OCI-LY7 (cell line): ENCODE measurements around the gene IPCEF1. TPM values are rescaled to one million over a fixed set of nuclear protein-coding genes. Genes with fewer than 3 reads are reported as not detected.

Experiments
- BruUV-seq: library from RNA; stranded (reverse); fragments of 400-500 nt; replicated peaks from 2 replicates; lab custom pipeline; 2021; lab: Mats Ljungman, UMichigan
- CTCF ChIA-PET: fragments of 300-600 bp; sonication (Branson Sonifier 250); formaldehyde crosslinking; loops from one replicate; lab custom pipeline; 2022; ENCODE audit warnings: antibody characterized with exemption; ENCODE audit not compliant: unreplicated experiment; lab: Charles Lee
- POLR2A ChIA-PET: fragments of 300-600 bp; sonication (Branson Sonifier 250); formaldehyde crosslinking; loops from one replicate; lab custom pipeline; 2022; ENCODE audit warnings: antibody characterized with exemption; lab: Charles Lee
- DNase-seq: peaks from one replicate; pipeline ENCODE4 v3.0.0-alpha.2; 2015; ENCODE audit warnings: low spot score
- H2AFZ ChIP-seq: fragments of 200-600 bp; sonication (generic), shearing (Covaris generic); 2 replicates; pipeline ENCODE4 v1.6.1; 2014; ENCODE audit warnings: mild to moderate bottlenecking, antibody characterized with exemption, low read length, moderate library complexity
- H3K27ac ChIP-seq: fragments of 200-600 bp; sonication (generic); 2 replicates; pipeline ENCODE4 v1.5.1; 2014; ENCODE audit warnings: mixed run types, low read depth, mild to moderate bottlenecking, moderate library complexity, low read length, inconsistent platforms; ENCODE audit not compliant: poor library complexity, severe bottlenecking
- H3K36me3 ChIP-seq: fragments of 200-600 bp; sonication (generic); 2 replicates; pipeline ENCODE4 v1.6.1; 2014; ENCODE audit warnings: mild to moderate bottlenecking, antibody characterized with exemption, low read length, moderate library complexity, mixed read lengths; ENCODE audit not compliant: insufficient read depth
- H3K4me1 ChIP-seq: fragments of 200-600 bp; sonication (generic); 2 replicates; pipeline ENCODE4 v1.5.1; 2014; ENCODE audit warnings: mild to moderate bottlenecking, low read length; ENCODE audit not compliant: insufficient read depth, poor library complexity, severe bottlenecking
- H3K4me2 ChIP-seq: fragments of 200-600 bp; sonication (generic); 2 replicates; pipeline ENCODE4 v1.6.1; 2014; ENCODE audit warnings: mild to moderate bottlenecking, low read length
- H3K4me3 ChIP-seq: fragments of 200-600 bp; sonication (generic); 2 replicates; pipeline ENCODE4 v1.5.1; 2014; ENCODE audit warnings: mild to moderate bottlenecking, low read depth, low read length; ENCODE audit not compliant: poor library complexity, severe bottlenecking
- H3K79me2 ChIP-seq: fragments of 200-600 bp; sonication (generic); 2 replicates; pipeline ENCODE4 v1.6.1; 2016; ENCODE audit warnings: low read depth, mild to moderate bottlenecking, low read length, moderate library complexity, mixed read lengths; ENCODE audit not compliant: insufficient read depth
- H3K9me2 ChIP-seq: fragments of 200-600 bp; sonication (generic); 2 replicates; pipeline ENCODE4 v1.6.1; 2016; ENCODE audit warnings: mild to moderate bottlenecking, low read length, mixed read lengths; ENCODE audit not compliant: insufficient read depth
- H3K9me3 ChIP-seq: fragments of 200-600 bp; sonication (generic); 2 replicates; pipeline ENCODE4 v1.6.1; 2014; ENCODE audit warnings: mild to moderate bottlenecking, mixed run types, low read length, mixed read lengths
- H4K20me1 ChIP-seq: fragments of 200-600 bp; sonication (generic); 2 replicates; pipeline ENCODE4 v1.6.1; 2014; ENCODE audit warnings: mild to moderate bottlenecking, antibody characterized with exemption, low read length, moderate library complexity, mixed read lengths; ENCODE audit not compliant: insufficient read depth
- EZH2phosphoT487 ChIP-seq: fragments of 200-600 bp; sonication (generic); IDR thresholded peaks from 2 replicates; pipeline ENCODE4 v1.6.1; 2018; ENCODE audit warnings: low read depth, borderline replicate concordance, mild to moderate bottlenecking, mixed run types, antibody characterized with exemption, low read length, moderate library complexity, mixed read lengths
- intact Hi-C: fragments of 100-400 bp; cut with micrococcal nuclease; formaldehyde crosslinking; loops from one replicate; pipeline ENCODE4 v1.10.0; 2022; ENCODE audit not compliant: unreplicated experiment
- total RNA-seq, 2 experiments: library from RNA; depleted of rRNA in 1 of 2; stranded (reverse); fragments of >200 nt in 1 of 2; shearing (Covaris generic) in 1 of 2; gene quantifications; 2 replicates each; pipeline ENCODE4 v1.2.3, GENCODE V29; 2014 to 2022
- TF ChIP-seq, protein P1 (sequence below): fragments of 200-600 bp; sonication (generic); conservative IDR thresholded peaks from 2 replicates; pipeline ENCODE4 v1.5.1; 2014; ENCODE audit warnings: mild to moderate bottlenecking, antibody characterized with exemption, low read length, moderate library complexity, mixed read lengths

Gene IPCEF1
- total RNA-seq, 2 experiments from 2014 or later: not detected

- no peak for TF ChIP-seq EZH2phosphoT487
- TF ChIP-seq, protein P1, sequence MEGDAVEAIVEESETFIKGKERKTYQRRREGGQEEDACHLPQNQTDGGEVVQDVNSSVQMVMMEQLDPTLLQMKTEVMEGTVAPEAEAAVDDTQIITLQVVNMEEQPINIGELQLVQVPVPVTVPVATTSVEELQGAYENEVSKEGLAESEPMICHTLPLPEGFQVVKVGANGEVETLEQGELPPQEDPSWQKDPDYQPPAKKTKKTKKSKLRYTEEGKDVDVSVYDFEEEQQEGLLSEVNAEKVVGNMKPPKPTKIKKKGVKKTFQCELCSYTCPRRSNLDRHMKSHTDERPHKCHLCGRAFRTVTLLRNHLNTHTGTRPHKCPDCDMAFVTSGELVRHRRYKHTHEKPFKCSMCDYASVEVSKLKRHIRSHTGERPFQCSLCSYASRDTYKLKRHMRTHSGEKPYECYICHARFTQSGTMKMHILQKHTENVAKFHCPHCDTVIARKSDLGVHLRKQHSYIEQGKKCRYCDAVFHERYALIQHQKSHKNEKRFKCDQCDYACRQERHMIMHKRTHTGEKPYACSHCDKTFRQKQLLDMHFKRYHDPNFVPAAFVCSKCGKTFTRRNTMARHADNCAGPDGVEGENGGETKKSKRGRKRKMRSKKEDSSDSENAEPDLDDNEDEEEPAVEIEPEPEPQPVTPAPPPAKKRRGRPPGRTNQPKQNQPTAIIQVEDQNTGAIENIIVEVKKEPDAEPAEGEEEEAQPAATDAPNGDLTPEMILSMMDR: peak; percentile 72
- Histone ChIP-seq H3K9me2 (no peaks in the 10 kb centered on the region), H4K20me1 (no peaks in the 10 kb centered on the region), H3K36me3 (no peaks in the 10 kb centered on the region), H3K4me2 (no peak overlapping the region), H3K79me2 (no peaks in the 10 kb centered on the region), H3K9me3 (no peaks in the 10 kb centered on the region), H3K4me1 (no peaks in the 10 kb centered on the region), H3K27ac (no peak overlapping the region), H2AFZ (peak overlapping the region; percentile 58; the same call in 1 of the 2 replicates), H3K4me3 (no peak overlapping the region)
- no TSS peak for BruUV-seq
- intact Hi-C loops: loop anchor here (10.0 kb wide), 3 partner anchors 218 to 518 kb away; no protein-coding TSS in a partner anchor
- POLR2A ChIA-PET: no interaction called here
- DNase-seq: peak; percentile 28
- CTCF ChIA-PET: no interaction called here
Observed at GRCh38 chr6:154156135-154156896, 200.3 kb downstream of the IPCEF1 start.

- ChIA-PET POLR2A (no interaction called here), CTCF (no interaction called here)
- intact Hi-C loops: loop anchor here (1.0 to 10.0 kb wide), 4 partner anchors 123 to 520 kb away; no protein-coding TSS in a partner anchor
- Histone ChIP-seq H3K4me3 (no peak overlapping the region), H3K79me2 (no peaks in the 10 kb centered on the region), H3K9me3 (no peaks in the 10 kb centered on the region), H3K4me2 (no peak overlapping the region), H4K20me1 (no peaks in the 10 kb centered on the region), H2AFZ (no peak overlapping the region), H3K9me2 (no peaks in the 10 kb centered on the region), H3K4me1 (no peaks in the 10 kb centered on the region), H3K36me3 (no peaks in the 10 kb centered on the region), H3K27ac (no peak overlapping the region)
- BruUV-seq: no TSS peak
- DNase-seq: peak; percentile 66
- TF ChIP-seq, protein P1: peak; percentile 96
- no peak for TF ChIP-seq EZH2phosphoT487
Observed at GRCh38 chr6:154154389-154154967, 202.1 kb downstream of the IPCEF1 start.
